Measurements from ENCODE around the gene KCNG1.

GRCh38 chr20:51013577-51014330, 9.2 kb downstream of the KCNG1 start:
- TF ChIP-seq POLR2AphosphoS5 (IDR thresholded peaks at IDR 0.05; ENCODE audit: low read depth) (no peak), REST (IDR thresholded peaks at IDR 0.05; ENCODE audit: unreplicated experiment) (no peak), EZH2 (IDR thresholded peaks at IDR 0.05; ENCODE audit: low read depth, unreplicated experiment) (no peak), STAT1 (IDR thresholded peaks at IDR 0.05; ENCODE audit: unreplicated experiment) (no peak)
- TF ChIP-seq, protein P1, sequence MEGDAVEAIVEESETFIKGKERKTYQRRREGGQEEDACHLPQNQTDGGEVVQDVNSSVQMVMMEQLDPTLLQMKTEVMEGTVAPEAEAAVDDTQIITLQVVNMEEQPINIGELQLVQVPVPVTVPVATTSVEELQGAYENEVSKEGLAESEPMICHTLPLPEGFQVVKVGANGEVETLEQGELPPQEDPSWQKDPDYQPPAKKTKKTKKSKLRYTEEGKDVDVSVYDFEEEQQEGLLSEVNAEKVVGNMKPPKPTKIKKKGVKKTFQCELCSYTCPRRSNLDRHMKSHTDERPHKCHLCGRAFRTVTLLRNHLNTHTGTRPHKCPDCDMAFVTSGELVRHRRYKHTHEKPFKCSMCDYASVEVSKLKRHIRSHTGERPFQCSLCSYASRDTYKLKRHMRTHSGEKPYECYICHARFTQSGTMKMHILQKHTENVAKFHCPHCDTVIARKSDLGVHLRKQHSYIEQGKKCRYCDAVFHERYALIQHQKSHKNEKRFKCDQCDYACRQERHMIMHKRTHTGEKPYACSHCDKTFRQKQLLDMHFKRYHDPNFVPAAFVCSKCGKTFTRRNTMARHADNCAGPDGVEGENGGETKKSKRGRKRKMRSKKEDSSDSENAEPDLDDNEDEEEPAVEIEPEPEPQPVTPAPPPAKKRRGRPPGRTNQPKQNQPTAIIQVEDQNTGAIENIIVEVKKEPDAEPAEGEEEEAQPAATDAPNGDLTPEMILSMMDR (conservative IDR thresholded peaks at IDR 0.05; ENCODE audit: low read depth in 2 of 2) = no peak
